Right renal pelvis (tissue), 4 donors: ENCODE data around the gene SBF1. TPM values are rescaled to one million over a fixed set of nuclear protein-coding genes. Genes with fewer than 3 reads are reported as not detected.
"Not testable (repeated sequence)": the region's sequence is repeated elsewhere in the genome, so short reads cannot be mapped to it uniquely, and the experiment has no call there.

ENCODE experiments used
- DNase-seq, 4 donors: peaks; one replicate each; pipeline ENCODE4 v3.0.0-alpha.2; 2013; ENCODE audit warnings: low read depth in 4 of 4, low spot score in 3 of 4, missing footprints in 1 of 4
- polyA plus RNA-seq, 4 donors: library from polyadenylated mRNA; unstranded; fragments of 120-200 nt; gene quantifications; one replicate each; pipeline ENCODE4 v1.2.1, GENCODE V29; 2013; ENCODE audit not compliant: insufficient read length in 4 of 4

SBF1 gene
- polyA plus RNA-seq, 4 donors, result 30.7 to 46.5 (median 32.7) TPM

- DNase-seq, result no peak
These were observed 66.5 kb downstream of the SBF1 start for GRCh38 chr22:50408311-50408710.

- no peak for DNase-seq
These were observed 68.2 kb downstream of the SBF1 start for GRCh38 chr22:50406416-50407170.

GRCh38 chr22:50403701-50404101 lies 71.1 kb downstream of the SBF1 start:
- DNase-seq, result peak in 1 of 4 donors; percentile 10

GRCh38 chr22:50401907-50402306 lies 72.9 kb downstream of the SBF1 start:
- no peak for DNase-seq

GRCh38 chr22:50400931-50401330 lies 73.9 kb downstream of the SBF1 start:
- DNase-seq, result no peak

GRCh38 chr22:50400406-50400805 lies 74.4 kb downstream of the SBF1 start:
- DNase-seq, result no peak

GRCh38 chr22:50399751-50400331 lies 75.0 kb downstream of the SBF1 start:
- no peak for DNase-seq

GRCh38 chr22:50398831-50399648 lies 75.8 kb downstream of the SBF1 start:
- no peak for DNase-seq

- not testable (repeated sequence) for DNase-seq
These were observed 77.3 kb downstream of the SBF1 start for GRCh38 chr22:50397371-50398060.

GRCh38 chr22:50396751-50397370 lies 78.0 kb downstream of the SBF1 start:
- no peak for DNase-seq

Other genes with a start within 250 kb of the SBF1 start
- 10 to 100 TPM; 31.4 to 40.7 (median 34.3) TPM for gene TUBGCP6, start 230.0 kb downstream of the SBF1 start, polyA plus RNA-seq
- gene HDAC10, start 223.8 kb downstream of the SBF1 start, polyA plus RNA-seq, result 10 to 100 TPM; 18.0 to 28.7 (median 19.9) TPM
- 10 to 100 TPM; 10.6 to 23.6 (median 12.2) TPM for gene MAPK12, start 213.4 kb downstream of the SBF1 start, polyA plus RNA-seq
- gene MAPK11, start 204.7 kb downstream of the SBF1 start, polyA plus RNA-seq, result 1 to 10 TPM; 7.3 to 8.8 (median 7.4) TPM
- gene PLXNB2, start 167.4 kb downstream of the SBF1 start, polyA plus RNA-seq, result 100 to 1,000 TPM; 217 to 261 (median 232) TPM
- gene DENND6B, start 148.0 kb downstream of the SBF1 start, polyA plus RNA-seq, result 10 to 100 TPM; 12.0 to 17.9 (median 15.0) TPM
- gene PPP6R2, start 131.7 kb downstream of the SBF1 start, polyA plus RNA-seq, result 10 to 100 TPM; 35.9 to 46.0 (median 40.3) TPM
- gene ADM2, start 6.5 kb upstream of the SBF1 start, polyA plus RNA-seq, result 1 to 10 TPM; 4.1 to 6.8 (median 5.4) TPM
- gene MIOX, start 11.8 kb upstream of the SBF1 start, polyA plus RNA-seq, result 10 to 100 TPM in 3 of 4 donors, 1 to 10 TPM in 1; 3.2 to 17.7 (median 12.1) TPM
- 10 to 100 TPM; 40.4 to 61.4 (median 41.9) TPM for gene LMF2, start 32.7 kb upstream of the SBF1 start, polyA plus RNA-seq
- gene NCAPH2, start 33.2 kb upstream of the SBF1 start, polyA plus RNA-seq, result 10 to 100 TPM; 36.1 to 54.1 (median 43.8) TPM
- 1 to 10 TPM in 1 of 4 donors, under 1 TPM in 2, not detected in 1; 0.24 to 5.8 (median 0.37) TPM for gene SCO2, start 50.6 kb upstream of the SBF1 start, polyA plus RNA-seq
- gene TYMP, start 55.0 kb upstream of the SBF1 start, polyA plus RNA-seq, result 1 to 10 TPM; 1.1 to 2.5 (median 1.3) TPM
- gene KLHDC7B, start 70.9 kb upstream of the SBF1 start, polyA plus RNA-seq, result under 1 TPM; 0.07 to 0.46 (median 0.18) TPM
- gene SYCE3, start 87.9 kb upstream of the SBF1 start, polyA plus RNA-seq, result under 1 TPM in 1 of 4 donors, not detected in 3; 0.57 TPM
- gene CPT1B, start 103.4 kb upstream of the SBF1 start, polyA plus RNA-seq, result 10 to 100 TPM; 10.2 to 16.7 (median 10.8) TPM
- gene CHKB, start 107.8 kb upstream of the SBF1 start, polyA plus RNA-seq, result 10 to 100 TPM; 81.3 to 86.7 (median 85.1) TPM
- gene MAPK8IP2, start 125.8 kb upstream of the SBF1 start, polyA plus RNA-seq, result 1 to 10 TPM in 1 of 4 donors, under 1 TPM in 3; 0.59 to 1.3 (median 0.63) TPM
- gene ARSA, start 153.1 kb upstream of the SBF1 start, polyA plus RNA-seq, result 10 to 100 TPM; 14.1 to 21.0 (median 16.6) TPM
- 10 to 100 TPM; 13.3 to 23.2 (median 17.4) TPM for gene SHANK3, start 197.8 kb upstream of the SBF1 start, polyA plus RNA-seq